NCI-H460 (cell line): Measurements from ENCODE around the gene DLEC1. TPM values are rescaled to one million over a fixed set of nuclear protein-coding genes. Genes with fewer than 3 reads are reported as not detected.

ENCODE experiments used
- DNase-seq: peaks from one replicate; pipeline ENCODE4 v3.0.0-alpha.2; 2016; ENCODE audit warnings: low read depth; ENCODE audit errors: extremely low read depth
- small RNA-seq, 2 experiments: library from RNA; depleted of rRNA; stranded (forward); fragments of <200 nt; gene quantifications; one replicate each; pipeline ENCODE3, GENCODE V24; 2014
- total RNA-seq: library from RNA; depleted of rRNA; stranded (reverse); fragments of >200 nt; shearing (Covaris generic); gene quantifications from 2 replicates; pipeline ENCODE4 v1.2.3, GENCODE V29; 2014; rRNA removed

DLEC1 gene
- total RNA-seq, 1 experiment from 2014 or later, result 0.10 TPM

- no peak for DNase-seq
These were observed 129.4 kb downstream of the DLEC1 start for GRCh38 chr3:38168151-38169026.

GRCh38 chr3:38169027-38169317, 130.0 kb downstream of the DLEC1 start:
- DNase-seq, result no peak

DNA sequence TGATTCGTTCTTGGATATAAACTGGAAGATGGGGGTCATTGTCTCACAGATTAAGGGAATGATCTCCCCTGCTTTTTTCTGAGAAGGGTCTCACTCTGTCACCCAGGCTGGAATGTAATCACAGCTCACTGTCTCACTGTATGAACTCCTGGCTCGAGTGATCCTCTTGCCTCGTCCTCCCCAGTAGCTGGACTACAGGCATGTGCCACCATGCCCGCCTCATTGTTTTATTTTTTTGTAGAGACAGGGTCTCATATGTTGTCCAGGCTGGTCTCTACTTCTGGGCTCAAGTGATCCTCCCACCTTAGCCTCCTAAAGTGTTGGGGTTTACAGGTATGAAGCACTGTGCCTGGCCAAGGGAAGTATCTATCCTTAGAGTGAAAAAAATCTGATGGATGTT, 131.7 kb downstream of the DLEC1 start:
- no peak for DNase-seq

- no peak for DNase-seq
These were observed 132.6 kb downstream of the DLEC1 start for GRCh38 chr3:38171622-38172021.

Small RNA genes within 50 kb of the gene (small RNA-seq; reads per million reads assigned to genes)
- 0 reads per million in 2 experiments for gene RF00019

Other genes with a start within 250 kb of the DLEC1 start
- 3.1 and 5.4 TPM in 2 replicates for gene CTDSPL, start 177.3 kb upstream of the DLEC1 start, total RNA-seq
- gene VILL, start 48.4 kb upstream of the DLEC1 start, total RNA-seq, result 1.1 and 1.7 TPM in 2 replicates
- gene PLCD1, start 9.6 kb upstream of the DLEC1 start, total RNA-seq, result 1.2 and 1.9 TPM in 2 replicates
- 8.0 and 13.5 TPM in 2 replicates for gene ACAA1, start 97.9 kb downstream of the DLEC1 start, total RNA-seq
- gene MYD88, start 99.5 kb downstream of the DLEC1 start, total RNA-seq, result 5.9 and 8.3 TPM in 2 replicates
- gene OXSR1, start 126.3 kb downstream of the DLEC1 start, total RNA-seq, result 35.2 and 42.4 TPM in 2 replicates
- gene SLC22A13, start 226.6 kb downstream of the DLEC1 start, total RNA-seq, result 0.17 and 0.40 TPM in 2 replicates
- gene SLC22A14, start 243.1 kb downstream of the DLEC1 start, total RNA-seq, result 0.35 TPM in 1 of 2 replicates, not detected in the other